GM12892 (cell line): Measurements from ENCODE around the gene ARHGAP11B.
"Not testable (repeated sequence)": the region's sequence is repeated elsewhere in the genome, so short reads cannot be mapped to it uniquely, and the experiment has no call there.

Experiments
- DNase-seq: peaks from one replicate; pipeline ENCODE4 v3.0.0; 2011; ENCODE audit not compliant: insufficient read length
- FAIRE-seq: peaks from 2 replicates; lab custom pipeline; 2011; peaks lifted over from hg19 to GRCh38; lab: Jason Lieb, UNC
- POLR2A ChIP-seq: IDR thresholded peaks from 2 replicates; pipeline ENCODE4 v1.6.1; 2011; ENCODE audit warnings: low read depth, low read length, control low read depth
- POLR2AphosphoS5 ChIP-seq: IDR thresholded peaks from 2 replicates; pipeline ENCODE4 v1.6.1; 2011; ENCODE audit warnings: low read depth, low read length, control low read depth
- TAF1 ChIP-seq: IDR thresholded peaks from 2 replicates; pipeline ENCODE4 v1.6.1; 2011; ENCODE audit warnings: low read depth, mild to moderate bottlenecking, control low read depth, low read length, borderline replicate concordance

The ARHGAP11B gene

GRCh38 chr15:30625436-30626193 is at the start of gene ARHGAP11B:
Gene ARHGAP11B, plus strand, starts transcription at chr15:30626128.
- peak; percentile 96 for FAIRE-seq
- DNase-seq = peak; percentile 48

GRCh38 chr15:30579394-30579970 is 46.4 kb upstream of the ARHGAP11B start:
- not testable (repeated sequence) for DNase-seq, FAIRE-seq

DNA sequence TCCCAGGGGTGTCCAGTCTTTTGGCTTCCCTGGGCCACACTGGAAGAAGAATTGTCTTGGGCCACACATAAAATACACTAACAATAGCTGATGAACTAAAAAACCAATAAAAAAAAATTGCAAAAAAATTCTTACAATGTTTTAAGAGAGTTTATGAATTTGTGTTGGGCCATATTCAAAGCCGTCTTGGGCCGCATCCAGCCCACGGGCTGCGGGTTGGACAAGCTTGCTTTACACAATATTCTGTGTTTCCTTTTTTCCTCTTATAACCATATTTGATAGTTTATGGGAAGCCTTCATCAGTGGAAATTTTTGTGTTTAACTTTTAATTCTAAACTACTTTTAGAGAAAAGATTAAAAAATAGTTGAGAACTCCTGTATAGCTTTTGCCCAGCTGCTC is 45.2 kb upstream of the ARHGAP11B start:
- not testable (repeated sequence) for DNase-seq, FAIRE-seq

GRCh38 chr15:30598953-30599352 is 27.0 kb upstream of the ARHGAP11B start:
- DNase-seq, FAIRE-seq: not testable (repeated sequence)

- DNase-seq, FAIRE-seq: not testable (repeated sequence)
Observed at GRCh38 chr15:30603796-30604195, 22.1 kb upstream of the ARHGAP11B start, which contains the start of gene GOLGA8H. Gene GOLGA8H, plus strand, starts transcription at chr15:30604028. Its CDS starts 98 bp downstream, at chr15:30604126.

- not testable (repeated sequence) for DNase-seq, FAIRE-seq
Observed at GRCh38 chr15:30612271-30612670, 13.7 kb upstream of the ARHGAP11B start.

GRCh38 chr15:30621342-30621741 is 4.6 kb upstream of the ARHGAP11B start:
- FAIRE-seq = peak; percentile 36
- not testable (repeated sequence) for DNase-seq

DNA sequence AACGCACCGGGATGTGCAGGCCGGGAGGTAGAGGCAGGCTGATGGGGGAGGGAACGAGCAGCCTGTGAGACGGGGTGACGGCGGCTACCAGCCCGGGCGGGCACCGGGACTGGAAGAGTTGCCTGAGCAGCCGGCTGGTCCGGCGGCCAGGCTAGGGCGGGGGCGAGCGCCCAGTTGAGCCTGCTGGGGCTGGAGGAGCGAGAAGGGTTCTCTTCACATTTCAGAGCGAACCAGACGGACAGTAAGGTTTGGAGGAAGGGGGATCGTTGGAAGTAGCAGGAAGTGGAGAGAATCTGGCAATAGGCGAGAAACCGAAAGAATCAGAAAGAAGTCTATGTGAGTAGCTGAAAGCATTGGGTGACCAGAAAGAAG is 252 bp downstream of the ARHGAP11B start:
- not testable (repeated sequence) for FAIRE-seq, DNase-seq

DNA sequence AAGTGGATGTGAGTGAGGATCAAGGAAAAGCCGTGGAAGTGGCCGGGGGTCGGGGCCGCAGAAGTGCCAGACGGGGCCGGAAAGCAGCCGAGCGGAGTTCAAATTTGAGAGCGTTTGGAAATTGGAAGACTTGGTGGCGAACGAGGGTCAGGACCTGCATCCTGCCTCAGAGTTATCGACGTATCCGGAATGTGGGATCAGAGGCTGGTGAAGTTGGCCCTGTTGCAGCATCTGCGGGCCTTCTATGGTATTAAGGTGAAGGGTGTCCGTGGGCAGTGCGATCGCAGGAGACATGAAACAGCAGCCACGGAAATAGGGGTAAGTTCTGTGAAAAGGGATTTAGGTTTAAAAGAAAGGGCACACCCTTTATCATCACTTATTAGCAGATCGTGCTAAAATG is 704 bp downstream of the ARHGAP11B start:
- not testable (repeated sequence) for FAIRE-seq, DNase-seq

GRCh38 chr15:30650012-30650929 is 24.3 kb downstream of the ARHGAP11B start:
- FAIRE-seq = no peak
- peak; percentile 16 for DNase-seq
- TF ChIP-seq POLR2A (no peak), POLR2AphosphoS5 (no peak), TAF1 (no peak)

DNA sequence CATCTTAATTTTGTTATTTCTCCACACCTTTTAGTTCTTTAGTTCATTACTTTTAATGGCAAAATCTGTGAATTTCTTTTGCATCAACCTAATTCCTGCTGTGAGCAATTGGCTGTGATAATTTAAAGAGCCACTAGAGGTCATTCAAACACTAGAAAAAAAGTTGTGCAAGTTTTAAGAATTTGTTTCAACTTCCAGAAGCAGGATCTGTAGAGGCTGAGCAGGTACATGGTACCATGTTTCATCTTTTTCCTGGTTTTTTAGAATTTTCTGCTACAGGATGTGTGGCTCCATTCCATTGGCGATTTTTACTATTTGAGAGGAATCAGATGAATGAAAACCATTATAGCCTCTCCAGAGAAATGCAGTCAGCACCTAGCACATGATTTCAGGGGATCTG is 35.2 kb downstream of the ARHGAP11B start:
- FAIRE-seq, DNase-seq: not testable (repeated sequence)

GRCh38 chr15:30669621-30670020 is 43.7 kb downstream of the ARHGAP11B start:
- not testable (repeated sequence) for FAIRE-seq, DNase-seq

GRCh38 chr15:30670056-30670455 is 44.1 kb downstream of the ARHGAP11B start:
- TF ChIP-seq TAF1 (no peak), POLR2AphosphoS5 (no peak)
- FAIRE-seq (no peak), DNase-seq (no peak)

GRCh38 chr15:30671309-30671708 is 45.4 kb downstream of the ARHGAP11B start:
- no peak for DNase-seq
- TF ChIP-seq POLR2A (no peak), TAF1 (no peak), POLR2AphosphoS5 (no peak)
- no peak for FAIRE-seq
